Lung (tissue), 12 donors: ENCODE results near the gene DICER1. TPM values are rescaled to one million over a fixed set of nuclear protein-coding genes. Genes with fewer than 3 reads are reported as not detected.

Source experiments
- ATAC-seq: fragments of 200-7000 bp; cut with Tn5 transposase; one replicate; pipeline ENCODE4 v1.9.1; 2020; ENCODE audit warnings: moderate number of reproducible peaks; ENCODE audit not compliant: insufficient read depth, low FRiP score
- DNase-seq, 3 donors: peaks; one replicate each; pipeline ENCODE4 v3.0.0-alpha.2; 2013 to 2017
- H3K27ac ChIP-seq, 2 donors: one replicate each; pipeline ENCODE4 v1.5.1; 2013; ENCODE audit warnings: mild to moderate bottlenecking in 2 of 2, moderate library complexity in 2 of 2, control low read depth in 1 of 2, inconsistent platforms in 1 of 2, low read depth in 1 of 2, low read length in 1 of 2
- H3K27me3 ChIP-seq, 3 donors: one replicate each; pipeline ENCODE4 v1.5.1; 2013; ENCODE audit warnings: low read length in 2 of 3; ENCODE audit not compliant: control insufficient read depth in 3 of 3, insufficient read depth in 3 of 3
- H3K36me3 ChIP-seq, 4 donors: one replicate each; pipeline ENCODE4 v1.5.1; 2013; ENCODE audit warnings: low read length in 4 of 4, mild to moderate bottlenecking in 1 of 4, moderate library complexity in 1 of 4; ENCODE audit not compliant: control insufficient read depth in 4 of 4, insufficient read depth in 4 of 4
- H3K4me1 ChIP-seq, 5 donors: one replicate each; pipeline ENCODE4 v1.5.1; 2013; ENCODE audit warnings: low read length in 5 of 5, mild to moderate bottlenecking in 2 of 5, moderate library complexity in 1 of 5; ENCODE audit not compliant: control insufficient read depth in 5 of 5, insufficient read depth in 5 of 5
- H3K4me3 ChIP-seq: one replicate; pipeline ENCODE4 v1.5.1; 2013; ENCODE audit warnings: mild to moderate bottlenecking, control low read depth, moderate library complexity
- H3K9ac ChIP-seq, 2 donors: one replicate each; pipeline ENCODE4 v1.5.1; 2013; ENCODE audit warnings: low read length in 2 of 2, control low read depth in 1 of 2; ENCODE audit not compliant: insufficient read depth in 1 of 2
- H3K9me3 ChIP-seq, 4 donors: one replicate each; pipeline ENCODE4 v1.5.1; 2013; ENCODE audit warnings: low read length in 3 of 4, mild to moderate bottlenecking in 1 of 4, moderate library complexity in 1 of 4; ENCODE audit not compliant: control insufficient read depth in 4 of 4, insufficient read depth in 3 of 4
- CTCF ChIP-seq: IDR thresholded peaks from 2 replicates; pipeline ENCODE4 v1.5.1; 2012; ENCODE audit warnings: mild to moderate bottlenecking; ENCODE audit errors: control extremely low read depth, extremely low read depth
- WGBS, 2 donors: extraction: QIAGEN DNeasy Blood & Tissue Kit; methylation state at CpG; one replicate each; pipeline ENCODE4 v1.1.7; 2013; 5-methylcytosine and 5-hydroxymethylcytosine counted together
- polyA plus RNA-seq, 2 donors: library from polyadenylated mRNA; stranded (reverse); fragments of 200-250 nt; gene quantifications; one replicate each; pipeline ENCODE4 v1.2.1, GENCODE V29; 2013
- total RNA-seq, 2 donors: library from RNA; depleted of rRNA in 1 of 2; stranded (reverse); fragments of >200 nt in 1 of 2; gene quantifications; one replicate each; pipeline ENCODE4 v1.2.1, GENCODE V29; 2014 to 2021
- donor health status: control.
- donor health status: control.
- donor health status: Bipolar disorder and iron deficiency.
- donor health status: healthy.
- donor health status: DM: yes; HTN: yes; CAD: no.

Gene DICER1
- total and polyA plus RNA-seq, 4 donors = 9.1 to 103 (median 44.1) TPM

DNA sequence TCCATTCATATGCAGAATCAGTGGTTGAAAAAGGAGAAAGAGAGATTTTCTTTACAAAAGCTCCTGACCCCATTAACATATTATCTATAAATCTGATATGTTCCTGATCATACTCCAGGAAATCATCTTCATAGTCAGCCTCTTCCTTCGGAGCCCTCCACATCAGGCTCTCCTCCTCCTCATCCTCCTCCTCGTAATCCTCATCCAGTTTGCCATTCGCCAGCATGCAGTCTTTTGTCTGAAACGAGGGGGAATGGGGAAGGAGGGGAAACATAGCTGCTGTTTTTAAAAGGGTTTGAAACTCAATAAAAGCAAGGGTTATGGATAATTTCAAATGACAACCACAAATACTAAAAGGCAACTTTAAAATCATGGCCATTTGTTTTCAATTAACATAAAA, 60.9 kb downstream of the DICER1 start:
- TF ChIP-seq CTCF = no peak
- Histone ChIP-seq H3K27me3 (no peaks in the 10 kb centered on the region), H3K36me3 (peaks cover 13 to 42% (median 26%) of the 10 kb centered on the region in 4 donors), H3K9me3 (no peaks in the 10 kb centered on the region), H3K27ac (no peak overlapping the region), H3K4me1 (peaks cover 0 to 9% (median 0%) of the 10 kb centered on the region in 5 donors), H3K4me3 (no peak overlapping the region), H3K9ac (no peak overlapping the region)
- WGBS, 2 donors = 87 to 94% methylated on average over 4 of the region's 4 CpGs
- DNase-seq = no peak
- ATAC-seq = no peak

DNA sequence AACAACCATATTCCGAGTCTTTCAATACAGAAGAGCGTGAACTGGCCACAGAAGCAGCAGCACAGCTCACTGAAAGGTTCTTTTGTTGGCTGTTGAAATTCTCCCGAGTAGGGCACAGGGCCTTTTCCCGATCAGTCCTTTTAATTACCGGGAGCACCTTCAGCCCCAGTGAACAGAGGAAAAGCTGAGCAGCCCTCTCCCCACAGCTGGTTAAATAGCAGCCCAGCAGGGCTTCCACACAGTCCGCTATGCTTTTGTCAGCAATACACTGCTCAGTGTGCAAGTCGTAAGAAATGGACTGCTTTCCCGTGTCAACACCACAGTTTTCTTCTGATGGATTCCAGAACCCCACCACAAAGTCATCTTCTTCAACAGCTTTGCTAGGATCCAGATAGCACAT, 61.3 kb downstream of the DICER1 start:
- Histone ChIP-seq H3K9me3 (no peaks in the 10 kb centered on the region), H3K27ac (no peak overlapping the region), H3K4me3 (no peak overlapping the region), H3K4me1 (peaks cover 0 to 9% (median 0%) of the 10 kb centered on the region in 5 donors), H3K27me3 (no peaks in the 10 kb centered on the region), H3K9ac (no peak overlapping the region), H3K36me3 (peaks cover 12 to 41% (median 25%) of the 10 kb centered on the region in 4 donors)
- DNase-seq = no peak
- no peak for ATAC-seq
- 95% methylated on average over 8 of the region's 8 CpGs for WGBS, 2 donors
- no peak for TF ChIP-seq CTCF

DNA sequence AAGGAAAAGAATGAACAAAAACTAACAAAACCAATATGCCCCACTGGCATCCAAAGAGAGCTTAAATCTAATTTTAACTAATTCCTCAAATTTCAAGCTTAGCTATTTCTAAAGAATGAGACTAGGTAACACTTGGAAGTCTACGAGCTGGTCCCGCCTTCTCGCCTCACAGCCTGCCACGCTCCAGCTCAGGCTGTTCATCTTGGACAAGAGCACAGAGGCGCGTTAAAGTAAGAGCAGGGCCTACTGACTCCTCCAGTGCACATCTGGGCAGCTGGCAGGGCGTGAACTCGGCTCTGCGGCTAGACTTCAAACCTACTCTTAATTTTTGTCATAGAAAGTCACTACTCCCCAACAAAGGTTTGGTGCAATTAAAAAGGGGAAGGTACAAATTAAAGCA, 64.6 kb downstream of the DICER1 start:
- 95 to 96% methylated on average over 9 of the region's 9 CpGs for WGBS, 2 donors
- H3K36me3 ChIP-seq = peaks cover 18 to 59% (median 35%) of the 10 kb centered on the region in 4 donors

More for the DNA sequence above, 64.6 kb downstream of the DICER1 start:
- no peak for TF ChIP-seq CTCF
- ATAC-seq = no peak
- peaks cover 0 to 9% (median 0%) of the 10 kb centered on the region in 5 donors for H3K4me1 ChIP-seq
- no peak overlapping the region for H3K9ac ChIP-seq
- no peaks in the 10 kb centered on the region for H3K27me3 ChIP-seq
- H3K9me3 ChIP-seq = no peaks in the 10 kb centered on the region
- no peak overlapping the region for H3K27ac ChIP-seq
- no peak overlapping the region for H3K4me3 ChIP-seq
- DNase-seq = no peak
